Hepatocyte (in vitro differentiated cells): ENCODE data around the gene DENND4C.

Source experiments
- CTCF ChIP-seq: fragments of 200-600 bp; sonication (generic); IDR thresholded peaks from 2 replicates; pipeline ENCODE4 v1.5.1; 2016; ENCODE audit warnings: antibody characterized with exemption, mild to moderate bottlenecking; ENCODE audit not compliant: poor library complexity
- EZH2 ChIP-seq: fragments of 200-600 bp; sonication (generic); IDR thresholded peaks from 2 replicates; pipeline ENCODE4 v1.6.1; 2016; ENCODE audit warnings: antibody characterized with exemption, mild to moderate bottlenecking, borderline replicate concordance

- TF ChIP-seq EZH2 (no peak), CTCF (no peak)
These were observed 155.5 kb downstream of the DENND4C start for GRCh38 chr9:19385786-19386501.
